Choroid plexus epithelial cell (primary cell): ENCODE measurements around the gene INTS11.
A peak's percentile ranks its signal among the peaks of the same experiment; 100 is the strongest.

Experiments
- DNase-seq: peaks from one replicate; pipeline ENCODE4 v3.0.0-alpha.2; 2010; ENCODE audit warnings: low read depth
- H3K4me3 ChIP-seq: 2 replicates; pipeline ENCODE4 v1.5.1; 2011; ENCODE audit warnings: low read depth, mild to moderate bottlenecking, control low read depth, low read length, moderate library complexity
- TF ChIP-seq, protein P1 (sequence below): conservative IDR thresholded peaks from 2 replicates; pipeline ENCODE4 v1.5.1; 2011; ENCODE audit warnings: low read depth, mild to moderate bottlenecking, control low read depth, inconsistent platforms, low read length, moderate library complexity

The INTS11 gene

DNA sequence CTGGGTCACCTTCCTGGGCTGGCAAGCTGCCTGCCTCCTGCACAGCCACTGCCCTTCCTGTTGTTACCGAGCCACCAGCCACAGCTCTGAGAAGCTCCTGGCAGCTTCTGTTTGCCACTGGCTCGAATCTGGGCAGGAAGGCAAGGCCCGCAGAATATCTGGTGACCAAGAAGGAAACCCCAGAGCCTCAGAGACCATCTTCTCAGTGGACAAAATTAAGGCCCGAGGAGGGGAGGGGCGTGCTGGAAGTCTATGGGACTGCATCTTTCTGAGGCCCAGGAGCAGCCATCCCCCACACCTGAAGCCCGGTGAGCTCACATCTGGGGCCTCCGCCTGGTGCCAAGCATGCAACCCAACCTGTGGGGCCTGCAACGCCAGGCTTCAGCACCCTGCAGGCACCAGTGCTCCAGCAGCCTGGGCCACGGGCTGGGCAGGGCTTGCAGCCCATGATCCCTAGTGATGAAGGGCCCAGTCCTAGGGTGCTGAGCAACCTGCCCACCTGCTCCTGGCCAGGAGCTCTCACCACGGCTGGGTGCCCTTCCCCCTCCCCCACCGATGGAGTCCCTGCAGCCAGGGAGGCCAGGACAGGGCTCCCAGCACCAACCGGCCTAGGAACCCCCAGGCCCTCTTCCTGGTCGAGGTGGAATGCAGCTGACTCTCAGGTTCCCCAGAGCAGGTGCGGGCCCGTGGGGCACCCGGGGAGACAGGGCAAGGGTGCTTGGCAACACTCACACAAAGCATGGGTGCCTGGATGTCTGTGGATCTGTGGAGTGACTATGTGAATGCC is 1.0 kb upstream of the INTS11 start:
- TF ChIP-seq, protein P1, sequence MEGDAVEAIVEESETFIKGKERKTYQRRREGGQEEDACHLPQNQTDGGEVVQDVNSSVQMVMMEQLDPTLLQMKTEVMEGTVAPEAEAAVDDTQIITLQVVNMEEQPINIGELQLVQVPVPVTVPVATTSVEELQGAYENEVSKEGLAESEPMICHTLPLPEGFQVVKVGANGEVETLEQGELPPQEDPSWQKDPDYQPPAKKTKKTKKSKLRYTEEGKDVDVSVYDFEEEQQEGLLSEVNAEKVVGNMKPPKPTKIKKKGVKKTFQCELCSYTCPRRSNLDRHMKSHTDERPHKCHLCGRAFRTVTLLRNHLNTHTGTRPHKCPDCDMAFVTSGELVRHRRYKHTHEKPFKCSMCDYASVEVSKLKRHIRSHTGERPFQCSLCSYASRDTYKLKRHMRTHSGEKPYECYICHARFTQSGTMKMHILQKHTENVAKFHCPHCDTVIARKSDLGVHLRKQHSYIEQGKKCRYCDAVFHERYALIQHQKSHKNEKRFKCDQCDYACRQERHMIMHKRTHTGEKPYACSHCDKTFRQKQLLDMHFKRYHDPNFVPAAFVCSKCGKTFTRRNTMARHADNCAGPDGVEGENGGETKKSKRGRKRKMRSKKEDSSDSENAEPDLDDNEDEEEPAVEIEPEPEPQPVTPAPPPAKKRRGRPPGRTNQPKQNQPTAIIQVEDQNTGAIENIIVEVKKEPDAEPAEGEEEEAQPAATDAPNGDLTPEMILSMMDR: no peak
- peak overlapping the region; percentile 88 for H3K4me3 ChIP-seq
- no peak for DNase-seq

DNA sequence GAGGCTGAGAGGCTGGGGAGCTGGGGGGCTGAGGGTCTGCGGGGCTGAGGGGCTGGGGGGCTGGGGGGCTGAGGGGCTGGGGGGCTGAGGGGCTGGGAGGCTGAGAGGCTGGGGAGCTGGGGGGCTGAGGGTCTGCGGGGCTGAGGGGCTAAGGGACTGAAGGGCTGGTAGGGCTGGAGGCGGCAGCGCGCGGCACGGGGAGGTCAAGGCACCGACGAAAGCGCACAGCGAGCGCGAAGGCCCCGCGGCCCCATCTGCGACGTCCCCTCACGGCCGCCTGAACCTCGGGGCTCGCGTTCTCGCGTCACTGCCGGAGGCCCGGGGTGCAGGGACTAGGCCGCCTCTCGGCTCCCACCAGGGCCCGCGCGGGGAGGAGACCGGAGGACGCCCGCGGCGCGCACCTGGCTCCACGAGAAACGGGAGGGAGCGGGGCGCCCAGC is 356 bp downstream of the INTS11 start:
- TF ChIP-seq, protein P1: no peak
- peak overlapping the region; percentile 88 for H3K4me3 ChIP-seq
- DNase-seq: no peak

DNA sequence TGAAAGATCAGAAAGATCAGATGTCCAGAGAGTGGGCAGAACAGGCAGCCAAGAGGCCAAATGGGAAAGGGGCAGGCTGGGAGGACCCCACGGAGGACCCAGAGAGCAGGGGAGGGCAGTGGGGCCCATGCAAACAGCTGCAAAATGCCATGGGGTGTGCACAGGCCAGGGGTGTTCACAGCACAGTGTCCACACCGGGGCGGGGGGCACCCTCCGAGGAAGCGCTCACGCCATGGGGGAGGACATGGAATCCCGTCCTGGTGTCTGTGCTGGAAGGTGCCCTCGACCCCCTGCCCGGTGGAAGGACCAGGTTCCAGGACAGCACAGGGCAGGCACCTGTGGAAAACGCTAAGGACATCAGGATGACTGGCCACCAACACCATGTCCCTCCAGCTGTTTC is 1.5 kb downstream of the INTS11 start:
- H3K4me3 ChIP-seq: no peak overlapping the region
- no peak for DNase-seq
- TF ChIP-seq, protein P1: no peak

DNA sequence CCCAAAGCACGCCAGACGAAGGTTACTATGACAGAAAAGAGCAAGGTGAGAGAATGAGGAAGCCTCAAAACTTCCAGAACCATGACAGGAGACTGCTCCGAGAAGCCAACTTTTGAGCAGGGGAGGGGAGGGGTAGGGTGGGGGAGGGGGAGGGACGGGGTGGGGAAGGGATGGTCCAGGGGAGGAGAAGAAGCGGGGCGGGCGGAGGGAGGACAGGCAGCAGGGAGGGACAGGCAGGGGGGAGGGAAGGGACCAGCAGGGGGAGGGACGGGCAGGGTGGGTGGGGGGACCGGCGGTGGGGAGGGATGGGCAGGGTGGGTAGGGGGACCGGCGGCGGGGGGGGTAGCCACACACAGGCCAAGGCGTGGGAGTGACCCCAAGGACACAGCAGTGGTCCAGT is 2.0 kb downstream of the INTS11 start:
- H3K4me3 ChIP-seq: no peak overlapping the region
- no peak for DNase-seq
- TF ChIP-seq, protein P1: no peak

DNA sequence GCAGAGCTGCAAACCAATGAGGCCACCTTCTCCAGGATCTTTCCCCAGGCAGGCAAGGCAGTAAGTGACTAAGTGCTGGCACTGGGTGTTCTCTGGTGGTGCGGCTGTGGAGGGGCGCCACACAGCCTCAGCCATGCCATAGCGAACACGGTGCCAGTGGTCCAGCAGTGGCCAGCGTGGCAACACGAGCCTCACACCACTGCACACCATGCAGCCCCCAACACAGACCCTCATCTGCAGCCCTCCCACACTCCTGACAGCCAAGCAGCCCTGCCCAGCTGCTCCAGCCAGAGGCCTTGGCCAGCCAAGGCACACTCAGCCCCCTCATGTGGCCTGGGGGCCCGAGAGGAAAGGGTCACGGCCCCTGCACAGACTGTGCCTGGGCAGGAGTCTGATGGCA is 3.0 kb downstream of the INTS11 start:
- H3K4me3 ChIP-seq: no peak overlapping the region
- TF ChIP-seq, protein P1: no peak
- DNase-seq: no peak

DNA sequence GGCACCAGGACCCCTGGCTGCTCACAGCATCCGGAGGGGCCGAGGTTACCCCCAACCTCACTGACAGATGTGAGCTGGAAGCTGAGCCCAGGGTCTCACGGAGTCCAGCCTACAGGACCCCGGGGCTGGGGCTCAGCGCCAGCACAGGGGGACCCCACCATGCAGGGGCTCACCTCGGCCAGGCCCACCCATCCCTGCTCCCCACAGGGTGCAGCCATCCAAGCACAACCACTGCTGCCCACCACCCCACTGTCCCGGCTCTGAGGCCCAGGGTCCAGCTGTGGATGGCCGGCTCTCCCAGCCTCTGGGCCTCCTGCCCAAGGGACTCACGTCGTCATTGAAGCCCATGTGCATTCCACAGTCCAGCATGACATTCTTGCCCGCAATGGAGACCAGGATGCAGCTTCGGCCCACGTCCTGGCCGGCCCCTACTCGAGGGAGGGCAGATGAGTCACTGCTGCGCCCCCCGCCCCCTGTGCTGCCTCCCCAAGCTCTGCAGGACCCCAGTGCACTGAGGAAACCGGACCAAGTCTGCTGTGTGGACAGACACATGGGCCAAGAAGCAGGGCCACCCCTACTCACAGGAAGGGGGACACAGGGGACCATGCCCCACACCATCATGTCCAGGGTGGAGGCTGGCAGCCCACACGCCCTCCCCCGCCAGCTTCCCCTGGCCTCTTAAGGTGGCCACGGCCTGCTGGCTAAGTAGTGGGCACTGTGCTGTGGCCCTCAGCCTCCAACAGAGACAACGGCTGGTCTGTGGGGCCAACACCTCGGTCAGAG is 3.6 kb downstream of the INTS11 start:
- DNase-seq: no peak
- no peak overlapping the region for H3K4me3 ChIP-seq
- TF ChIP-seq, protein P1: no peak
